ENCODE data around the gene MED17.

- TF ChIP-seq CTCF (IDR thresholded peaks at IDR 0.05; ENCODE audit: low read length), result no peak
- TF ChIP-seq EZH2 (IDR thresholded peaks at IDR 0.05; ENCODE audit: borderline replicate concordance, low read length), result no peak
Observed at GRCh38 chr11:93840180-93840579, 56.1 kb downstream of the MED17 start.

Measured in OCI-LY1 (cell line).